K562 (cell line): ENCODE data around the gene TRNP1. TPM values are rescaled to one million over a fixed set of nuclear protein-coding genes. Genes with fewer than 3 reads are reported as not detected.

ENCODE experiments used
- EHMT2 ChIP-seq: fragments of 450-650 bp; IDR thresholded peaks from 2 replicates; pipeline ENCODE4 v1.6.1; 2018; ENCODE audit warnings: antibody characterized with exemption
- GATAD2B ChIP-seq: fragments of 450-650 bp; IDR thresholded peaks from 2 replicates; pipeline ENCODE4 v1.6.1; 2017; ENCODE audit warnings: mild to moderate bottlenecking, borderline replicate concordance
- MTA2 ChIP-seq: fragments of 450-650 bp; IDR thresholded peaks from 2 replicates; pipeline ENCODE4 v1.6.1; 2016; ENCODE audit warnings: low read depth
- RBM15 ChIP-seq: fragments of 200-400 bp; formaldehyde crosslinking; IDR thresholded peaks from 2 replicates; pipeline ENCODE4 v1.6.1; 2018; ENCODE audit warnings: mild to moderate bottlenecking, low read length, moderate library complexity; ENCODE audit not compliant: insufficient read depth
- ZBTB40 ChIP-seq, 2 experiments: fragments of 450-650 bp in 1 of 2; sonication (generic) in 1 of 2; formaldehyde crosslinking in 1 of 2; IDR thresholded peaks; 2 replicates each; pipeline versions ENCODE4 v1.7.1 to v1.9.0; 2016 to 2022; ENCODE audit warnings: inconsistent platforms in 1 of 2, mild to moderate bottlenecking in 1 of 2, missing genetic modification reagents in 1 of 2
- ZFX ChIP-seq: sonication (generic); formaldehyde crosslinking; IDR thresholded peaks from 2 replicates; pipeline ENCODE4 v1.8.0; 2022; ENCODE audit warnings: mild to moderate bottlenecking, missing genetic modification reagents, moderate library complexity
- ZNF263 ChIP-seq: sonication (generic); formaldehyde crosslinking; IDR thresholded peaks from 2 replicates; pipeline ENCODE4 v1.8.0; 2022; ENCODE audit warnings: mild to moderate bottlenecking, missing genetic modification reagents, borderline replicate concordance
- ZNF318 ChIP-seq, 2 experiments: fragments of 450-650 bp; IDR thresholded peaks; 2 replicates each; pipeline ENCODE4 v1.6.1; 2016; ENCODE audit warnings: mild to moderate bottlenecking in 2 of 2, borderline replicate concordance in 1 of 2, low read depth in 1 of 2, moderate library complexity in 1 of 2
- polyA plus RNA-seq, 8 experiments: library from polyadenylated mRNA; depleted of rRNA in 4 of 8; stranded (reverse) in 5 of 8; unstranded in 3 of 8; fragments of >200 nt; fragmentation: Nextera tagmentation in 2 of 8; fragmentation: Illumina TruSeq in 1 of 8; extraction: Ambion mirVana in 2 of 8; extraction: Trizol in 1 of 8; gene quantifications; 2 replicates each; pipeline versions ENCODE4 v1.2.1 to v1.2.3, GENCODE V29; 2011 to 2014; ENCODE audit warnings: inconsistent platforms in 1 of 8, missing spikeins in 1 of 8
- total RNA-seq, 7 experiments: library from RNA; depleted of rRNA in 6 of 7; stranded (reverse); fragments of >200 nt in 6 of 7; fragmentation: Illumina TruSeq in 2 of 7; extraction: Trizol in 2 of 7; gene quantifications; 2 replicates each; pipeline versions ENCODE4 v1.2.1 to v1.2.3, GENCODE V29; 2011 to 2021; ENCODE audit warnings: low replicate concordance in 1 of 7

Gene TRNP1
- total and polyA plus RNA-seq, 9 of the 15 experiments (the other 6 are each of a cell fraction or from before 2014, with no cell fraction given): 0.03 to 1.3 (median 0.95) TPM

GRCh38 chr1:27026621-27027574 is 33.4 kb downstream of the TRNP1 start (continued):
- TF ChIP-seq ZNF318 (IDR thresholded peaks at IDR 0.05; ENCODE audit: borderline replicate concordance in 1 of 2, low read depth in 1 of 2): no peak; a peak in 1 of 4 replicates
- no peak for TF ChIP-seq ZNF263 (CRISPR knock-in tag)
- peak; percentile 78 for TF ChIP-seq ZFX
- TF ChIP-seq ZBTB40 (IDR thresholded peaks at IDR 0.05): 0 out of 2 replicates have a peak, but pooled peaks have one; percentile 43
- TF ChIP-seq ZBTB40 (CRISPR knock-in tag; IDR thresholded peaks at IDR 0.05): no peak
- no peak for TF ChIP-seq RBM15
- no peak for TF ChIP-seq GATAD2B
- TF ChIP-seq EHMT2: 0 out of 2 replicates have a peak, but pooled peaks have one; percentile 11
- TF ChIP-seq MTA2: peak; percentile 51; the same call in 1 of the 2 replicates
